Kidney (tissue), 14 donors: ENCODE results near the gene PLOD1. TPM values are rescaled to one million over a fixed set of nuclear protein-coding genes. Genes with fewer than 3 reads are reported as not detected.
"Not testable (repeated sequence)": the region's sequence is repeated elsewhere in the genome, so short reads cannot be mapped to it uniquely, and the experiment has no call there.

Experiments
- DNase-seq, 5 donors: peaks; one replicate each; pipeline ENCODE4 v3.0.0-alpha.2; 2013 to 2020
- FAIRE-seq: peaks from 2 replicates; lab custom pipeline; 2012; peaks lifted over from hg19 to GRCh38; lab: Jason Lieb, UNC
- H3K27ac ChIP-seq, 2 donors: one replicate each; pipeline ENCODE4 v1.7.0; 2013; ENCODE audit warnings: low read depth in 2 of 2, low read length in 2 of 2, inconsistent platforms in 1 of 2
- H3K27me3 ChIP-seq: one replicate; pipeline ENCODE4 v1.7.1; 2013; ENCODE audit warnings: low read length, inconsistent platforms; ENCODE audit not compliant: control insufficient read depth, insufficient read depth
- H3K36me3 ChIP-seq, 3 donors: one replicate each; pipeline versions ENCODE4 v1.7.0 to v1.7.1; 2013; ENCODE audit warnings: low read length in 3 of 3, control low read depth in 1 of 3, inconsistent platforms in 1 of 3; ENCODE audit not compliant: insufficient read depth in 3 of 3, control insufficient read depth in 2 of 3
- H3K4me1 ChIP-seq, 3 donors: one replicate each; pipeline versions ENCODE4 v1.7.0 to v1.7.1; 2013; ENCODE audit warnings: low read length in 3 of 3, inconsistent platforms in 1 of 3, low read depth in 1 of 3; ENCODE audit not compliant: control insufficient read depth in 2 of 3, insufficient read depth in 2 of 3
- H3K4me3 ChIP-seq, 3 donors: one replicate each; pipeline versions ENCODE4 v1.7.0 to v1.8.1; 2013; ENCODE audit warnings: low read length in 3 of 3, control low read depth in 1 of 3, inconsistent platforms in 1 of 3
- H3K9ac ChIP-seq, 3 donors: one replicate each; pipeline versions ENCODE4 v1.7.0 to v1.7.1; 2013; ENCODE audit warnings: low read length in 3 of 3, control low read depth in 1 of 3, inconsistent platforms in 1 of 3
- H3K9me3 ChIP-seq, 3 donors: one replicate each; pipeline versions ENCODE4 v1.7.0 to v1.7.1; 2013; ENCODE audit warnings: low read length in 3 of 3, control low read depth in 1 of 3, inconsistent platforms in 1 of 3; ENCODE audit not compliant: control insufficient read depth in 2 of 3, insufficient read depth in 1 of 3
- CTCF ChIP-seq: IDR thresholded peaks from 3 replicates; pipeline ENCODE4 v1.5.1; 2012; ENCODE audit warnings: mild to moderate bottlenecking, moderate library complexity, borderline replicate concordance; ENCODE audit not compliant: insufficient read depth; ENCODE audit errors: extremely low read depth
- intact Hi-C: fragments of 100-400 bp; cut with DNase I; formaldehyde crosslinking; loops from one replicate; pipeline ENCODE4 v1.11.1; 2022
- polyA plus RNA-seq: library from polyadenylated mRNA; stranded (reverse); fragments of 350-450 nt; fragmentation: Illumina TruSeq; extraction: RNeasy Lipid Tissue Mini Kit (QIAGEN cat#74804); gene quantifications from one replicate; pipeline ENCODE4 v1.2.3, GENCODE V29; 2014; ENCODE audit warnings: low read depth, low replicate concordance; ENCODE audit not compliant: insufficient read depth
- total RNA-seq: library from RNA; stranded (reverse); fragmentation: NEBNext Ultra II Directional; extraction: Animal tissue kit (Norgen Biotek cat#: 25700); gene quantifications from one replicate; pipeline ENCODE4 v1.2.1, GENCODE V29; 2021
- donor health status: control.
- donor health status: control.
- donor health status: control.
- donor health status: control.
- donor health status: control.
- donor health status: DM: yes; HTN: yes; CAD: no.
- donor health status: Normal renal cell carcinoma (clear cell type).

The PLOD1 gene
- total and polyA plus RNA-seq, 2 donors from 2014 or later, result 58.8 to 103 TPM

GRCh38 chr1:11923069-11923826 is 11.3 kb upstream of the PLOD1 start:
- peaks cover 0 to 23% (median 7%) of the 10 kb centered on the region in 3 donors for H3K36me3 ChIP-seq
- peak overlapping the region in 1 of 3 donors; percentile 44 for H3K4me3 ChIP-seq
- no peak overlapping the region for H3K27ac ChIP-seq

GRCh38 chr1:11923827-11924113 is 10.7 kb upstream of the PLOD1 start:
- peaks cover 0 to 23% (median 7%) of the 10 kb centered on the region in 3 donors for H3K36me3 ChIP-seq
- peaks cover 0 to 23% (median 8%) of the 10 kb centered on the region in 3 donors for H3K4me1 ChIP-seq
- DNase-seq (no peak), FAIRE-seq (no peak)
- TF ChIP-seq CTCF, result no peak
- H3K4me3 ChIP-seq, result peak overlapping the region in 1 of 3 donors; percentile 44
- H3K9me3 ChIP-seq, result no peaks in the 10 kb centered on the region
- no peak overlapping the region for H3K27ac ChIP-seq
- no peaks in the 10 kb centered on the region for H3K27me3 ChIP-seq
- intact Hi-C loops, result no loop called here
- no peak overlapping the region for H3K9ac ChIP-seq

More at GRCh38 chr1:11923069-11923826, 11.3 kb upstream of the PLOD1 start:
- peaks cover 0 to 23% (median 8%) of the 10 kb centered on the region in 3 donors for H3K4me1 ChIP-seq
- H3K27me3 ChIP-seq, result no peaks in the 10 kb centered on the region
- H3K9ac ChIP-seq, result no peak overlapping the region
- no peaks in the 10 kb centered on the region for H3K9me3 ChIP-seq
- intact Hi-C loops, result no loop called here
- FAIRE-seq, result no peak
- no peak for DNase-seq
- TF ChIP-seq CTCF, result no peak

GRCh38 chr1:11924334-11925195 is 10.0 kb upstream of the PLOD1 start:
- no peaks in the 10 kb centered on the region for H3K27me3 ChIP-seq
- TF ChIP-seq CTCF, result no peak
- no peak overlapping the region for H3K27ac ChIP-seq
- no peak for DNase-seq
- peak overlapping the region; percentile 35 to 74 (median 53) for H3K4me3 ChIP-seq
- FAIRE-seq, result no peak
- no peaks in the 10 kb centered on the region for H3K9me3 ChIP-seq
- peak overlapping the region in 2 of 3 donors; percentile 34 to 56 for H3K9ac ChIP-seq
- peaks cover 0 to 23% (median 8%) of the 10 kb centered on the region in 3 donors for H3K4me1 ChIP-seq
- peaks cover 0 to 23% (median 4%) of the 10 kb centered on the region in 3 donors for H3K36me3 ChIP-seq
- intact Hi-C loops, result no loop called here

- H3K27me3 ChIP-seq, DNase-seq, H3K27ac ChIP-seq, intact Hi-C loops, H3K9me3 ChIP-seq, FAIRE-seq: not testable (repeated sequence)
- Histone ChIP-seq H3K4me3 (peak overlapping the region in 2 of 3 donors; percentile 53 to 74), H3K4me1 (peaks cover 0 to 26% (median 12%) of the 10 kb centered on the region in 3 donors), H3K9ac (peak overlapping the region in 1 of 3 donors; percentile 56), H3K36me3 (peaks cover 0 to 16% (median 2%) of the 10 kb centered on the region in 3 donors)
Observed at GRCh38 chr1:11925196-11925937, 9.2 kb upstream of the PLOD1 start.
